ENCODE measurements around the gene PLCXD3.
A peak's percentile ranks its signal among the peaks of the same experiment; 100 is the strongest.

Gene PLCXD3

GRCh38 chr5:41412496-41412895 lies 97.9 kb downstream of the PLCXD3 start:
- DNase-seq = no peak

GRCh38 chr5:41410737-41411136 lies 99.7 kb downstream of the PLCXD3 start:
- no peak for DNase-seq

- no peak for DNase-seq
These were observed 100.1 kb downstream of the PLCXD3 start for GRCh38 chr5:41410307-41410706.

GRCh38 chr5:41408676-41409443 lies 101.5 kb downstream of the PLCXD3 start:
- no peak for DNase-seq

- DNase-seq = no peak
These were observed 103.5 kb downstream of the PLCXD3 start for GRCh38 chr5:41406936-41407335.

GRCh38 chr5:41406424-41406823 lies 104.0 kb downstream of the PLCXD3 start:
- no peak for DNase-seq

- DNase-seq = no peak
These were observed 105.6 kb downstream of the PLCXD3 start for GRCh38 chr5:41404757-41405156.

GRCh38 chr5:41403846-41404245 lies 106.6 kb downstream of the PLCXD3 start:
- DNase-seq = no peak

- no peak for DNase-seq
These were observed 107.6 kb downstream of the PLCXD3 start for GRCh38 chr5:41402845-41403244.

GRCh38 chr5:41399839-41400238 lies 110.6 kb downstream of the PLCXD3 start:
- DNase-seq = no peak

- no peak for DNase-seq
These were observed 118.4 kb downstream of the PLCXD3 start for GRCh38 chr5:41392016-41392415.

- no peak for DNase-seq
These were observed 135.8 kb downstream of the PLCXD3 start for GRCh38 chr5:41374631-41375030.

GRCh38 chr5:41373230-41373629 lies 137.2 kb downstream of the PLCXD3 start:
- DNase-seq = no peak

- DNase-seq = no peak
These were observed 138.7 kb downstream of the PLCXD3 start for GRCh38 chr5:41371738-41372137.

GRCh38 chr5:41370482-41370881 lies 139.9 kb downstream of the PLCXD3 start:
- no peak for DNase-seq

GRCh38 chr5:41369799-41370198 lies 140.6 kb downstream of the PLCXD3 start:
- DNase-seq = no peak

GRCh38 chr5:41368158-41368557 lies 142.2 kb downstream of the PLCXD3 start:
- no peak for DNase-seq

GRCh38 chr5:41365369-41365768 lies 145.0 kb downstream of the PLCXD3 start:
- DNase-seq = no peak

- no peak for DNase-seq
These were observed 146.1 kb downstream of the PLCXD3 start for GRCh38 chr5:41364346-41364745.

GRCh38 chr5:41363343-41363986 lies 146.9 kb downstream of the PLCXD3 start:
- DNase-seq = no peak

- DNase-seq = no peak
These were observed 153.6 kb downstream of the PLCXD3 start for GRCh38 chr5:41356786-41357185.

GRCh38 chr5:41349846-41350245 lies 160.6 kb downstream of the PLCXD3 start:
- no peak for DNase-seq

GRCh38 chr5:41347569-41347968 lies 162.8 kb downstream of the PLCXD3 start:
- no peak for DNase-seq

- DNase-seq = peak in 1 of 2 experiments; percentile 12
These were observed 163.8 kb downstream of the PLCXD3 start for GRCh38 chr5:41346609-41347008.

- DNase-seq = no peak
These were observed 165.1 kb downstream of the PLCXD3 start for GRCh38 chr5:41345295-41345694.

Data from SW 1271 (cell line).